Measurements from ENCODE around the gene SYT14.

DNA sequence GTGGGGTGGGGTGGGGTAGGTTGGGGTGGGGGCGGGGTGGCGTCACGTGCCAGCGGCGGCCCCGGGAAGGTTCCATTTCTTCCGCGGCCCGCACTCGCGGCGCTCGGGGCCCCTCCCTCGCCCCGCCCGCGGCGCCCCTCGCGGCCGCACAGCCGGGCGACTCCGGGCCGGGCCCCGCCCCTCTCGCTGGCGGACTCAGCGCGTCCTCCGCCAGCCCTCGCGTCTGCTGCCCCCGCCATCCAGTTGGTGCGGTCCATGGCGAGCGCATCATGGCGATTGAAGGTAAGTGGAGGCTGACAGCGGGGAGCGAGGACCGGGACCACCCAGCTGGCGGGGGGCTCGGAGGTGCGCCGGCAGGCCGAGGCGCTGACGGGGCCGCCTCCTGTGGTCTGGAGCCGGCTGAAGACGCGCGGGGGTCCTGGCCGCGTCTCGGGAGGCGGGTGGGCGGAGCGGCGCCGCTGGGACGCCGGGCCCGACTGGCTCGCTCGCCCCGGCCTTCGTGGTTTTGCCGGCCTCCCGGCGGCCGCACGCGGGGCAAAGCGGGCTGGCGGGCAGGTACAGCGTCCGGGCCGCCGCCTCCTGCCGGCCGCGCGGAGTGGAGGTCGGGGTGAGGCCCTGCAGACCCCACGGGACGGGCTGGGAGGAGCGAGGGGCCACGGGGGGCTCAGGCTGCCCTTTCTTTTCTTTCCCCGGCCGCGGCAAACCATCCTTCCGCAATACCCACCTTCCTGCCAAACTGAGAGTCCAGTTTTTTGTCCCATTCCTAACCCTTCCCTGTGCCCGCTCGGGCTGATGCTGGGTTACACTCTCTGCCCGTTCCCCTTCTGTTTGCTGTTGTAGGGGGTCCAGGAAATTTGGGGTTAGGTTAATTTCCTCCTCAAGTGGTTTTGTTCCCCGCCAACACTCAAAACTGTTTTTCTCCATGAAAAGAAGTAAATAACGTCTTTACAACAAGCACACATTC, at the start of gene SYT14:
- TF ChIP-seq ZNF274 (IDR thresholded peaks at IDR 0.05; ENCODE audit: low read depth, low read length) (no peak), YY1 (IDR thresholded peaks at IDR 0.05; ENCODE audit: insufficient read depth, insufficient read length) (no peak)

Data from NT2/D1 (cell line).